HepG2 (cell line): ENCODE results near the gene SVOPL. TPM values are rescaled to one million over a fixed set of nuclear protein-coding genes. Genes with fewer than 3 reads are reported as not detected.

Experiments
- ATAC-seq: fragments of 200-7000 bp; cut with Tn5 transposase; 3 replicates; pipeline ENCODE4 v1.9.1; 2020; ENCODE audit warnings: mild to moderate bottlenecking, moderate library complexity
- BruUV-seq: library from RNA; stranded (reverse); fragments of 400-500 nt; replicated peaks from 2 replicates; lab custom pipeline; 2021; lab: Mats Ljungman, UMichigan
- CTCF ChIA-PET: fragments of 300-600 bp; formaldehyde crosslinking; extraction: SDS; loops from one replicate; lab custom pipeline; 2021; ENCODE audit warnings: low total read pairs, inconsistent platforms, low intra/inter-chr PET ratio; lab: Yijun Ruan, JAX
- POLR2A ChIA-PET: fragments of 350-600 bp; sonication (Branson Sonifier 250); formaldehyde crosslinking; loops from one replicate; lab custom pipeline; 2020; ENCODE audit warnings: antibody characterized with exemption, inconsistent platforms; lab: Yijun Ruan, JAX
- DNase-seq: peaks from one replicate; pipeline ENCODE4 v3.0.0-alpha.2; 2015; ENCODE audit warnings: low spot score
- FAIRE-seq: peaks from 3 replicates; lab custom pipeline; 2011; peaks lifted over from hg19 to GRCh38; lab: Jason Lieb, UNC
- H2AFZ ChIP-seq: one replicate; pipeline ENCODE4 v1.6.1; 2011; ENCODE audit warnings: low read length, inconsistent platforms
- H3K27ac ChIP-seq: fragments of 300-600 bp; 3 replicates; pipeline ENCODE4 v1.8.0; 2011; ENCODE audit warnings: mixed run types, mild to moderate bottlenecking, mixed read lengths, low read length, inconsistent platforms; ENCODE audit not compliant: insufficient read depth; ENCODE audit errors: extremely low read length
- H3K27me3 ChIP-seq, 2 experiments: fragments of 200-600 bp in 1 of 2; 2 replicates in 1 of 2; 3 replicates in 1 of 2; pipeline versions ENCODE4 v1.6.0 to v1.8.0; 2011; ENCODE audit warnings: low read length in 2 of 2, mild to moderate bottlenecking in 2 of 2, moderate library complexity in 2 of 2, inconsistent platforms in 1 of 2; ENCODE audit not compliant: insufficient read depth in 2 of 2, control insufficient read depth in 1 of 2
- H3K36me3 ChIP-seq, 2 experiments: fragments of 200-600 bp in 1 of 2; replicated peaks in 1 of 2; 2 replicates in 1 of 2; 3 replicates in 1 of 2; pipeline versions ENCODE4 v1.5.1 to v1.8.0; 2011; ENCODE audit warnings: low read length in 2 of 2, inconsistent platforms in 1 of 2; ENCODE audit not compliant: insufficient read depth in 2 of 2, control insufficient read depth in 1 of 2
- H3K4me1 ChIP-seq: 2 replicates; pipeline ENCODE4 v1.5.1; 2012; ENCODE audit warnings: low read length, inconsistent platforms; ENCODE audit not compliant: insufficient read depth
- H3K4me2 ChIP-seq: 2 replicates; pipeline ENCODE4 v1.6.0; 2011; ENCODE audit warnings: low read depth, low read length, inconsistent platforms
- H3K4me3 ChIP-seq, 3 experiments: fragments of 200-600 bp in 1 of 3; sonication (generic), shearing (Covaris generic) in 1 of 3; replicated peaks in 1 of 3; 2 replicates each; pipeline ENCODE4 v1.5.1; 2011 to 2016; ENCODE audit warnings: low read length in 3 of 3, inconsistent platforms in 2 of 3, low read depth in 2 of 3, mild to moderate bottlenecking in 2 of 3, control low read depth in 1 of 3, mixed read lengths in 1 of 3; ENCODE audit not compliant: insufficient read depth in 1 of 3
- H3K79me2 ChIP-seq: one replicate; pipeline ENCODE4 v1.6.1; 2011; ENCODE audit warnings: low read length, inconsistent platforms; ENCODE audit not compliant: insufficient read depth
- H3K9ac ChIP-seq: 2 replicates; pipeline ENCODE4 v1.6.0; 2011; ENCODE audit warnings: mild to moderate bottlenecking, low read depth, low read length, inconsistent platforms; ENCODE audit not compliant: insufficient read depth
- H3K9me3 ChIP-seq: 2 replicates; pipeline ENCODE4 v1.5.1; 2012; ENCODE audit warnings: mild to moderate bottlenecking, low read length
- H4K20me1 ChIP-seq: 2 replicates; pipeline ENCODE4 v1.6.0; 2011; ENCODE audit warnings: inconsistent platforms, mild to moderate bottlenecking, low read length, moderate library complexity; ENCODE audit not compliant: insufficient read depth
- CBFB ChIP-seq: sonication (generic); formaldehyde crosslinking; IDR thresholded peaks from 2 replicates; pipeline ENCODE4 v1.4.0; 2020; ENCODE audit warnings: missing genetic modification reagents
- CEBPB ChIP-seq: IDR thresholded peaks from 2 replicates; pipeline ENCODE4 v1.6.1; 2011; ENCODE audit warnings: low read depth, low read length, improper control_type of control experiment, borderline replicate concordance
- MAFK ChIP-seq, 2 experiments: IDR thresholded peaks in 1 of 2; conservative IDR thresholded peaks in 1 of 2; 2 replicates each; pipeline ENCODE4 v1.6.1; 2011; ENCODE audit warnings: improper control_type of control experiment in 2 of 2, low read length in 2 of 2
- WGBS: methylation state at CpG from one replicate; pipeline ENCODE4 v1.1.6; 2017; ENCODE audit warnings: low lambda C conversion rate; 5-methylcytosine and 5-hydroxymethylcytosine counted together
- in situ Hi-C: cut with HindIII; loops from 2 replicates; pipeline ENCODE4 v1.10.0; 2017; ENCODE audit warnings: low pct_unique_long_range_greater_than_20kb; ENCODE audit not compliant: extremely low pct_ligation_motif_present
- intact Hi-C: fragments of 100-400 bp; cut with micrococcal nuclease; formaldehyde crosslinking; loops from one replicate; pipeline ENCODE4 v1.10.0; 2022; ENCODE audit not compliant: unreplicated experiment
- polyA plus RNA-seq, 8 experiments: library from polyadenylated mRNA; depleted of rRNA in 3 of 8; stranded (reverse) in 7 of 8; unstranded in 1 of 8; fragments of >200 nt; fragmentation: Illumina TruSeq in 4 of 8; extraction: Trizol in 4 of 8; gene quantifications; 2 replicates each; pipeline versions ENCODE4 v1.2.1 to v1.2.3, GENCODE V29; 2011 to 2016; ENCODE audit warnings: low read depth in 4 of 8, missing spikeins in 1 of 8, mixed read lengths in 1 of 8; ENCODE audit not compliant: insufficient read depth in 1 of 8
- total RNA-seq, 5 experiments: library from RNA; depleted of rRNA; stranded (reverse); fragments of >200 nt; fragmentation: Illumina TruSeq; extraction: Trizol; gene quantifications; 2 replicates each; pipeline ENCODE4 v1.2.3, GENCODE V29; 2016; ENCODE audit warnings: low read depth in 1 of 5
- TF ChIP-seq, protein P1 (sequence below): sonication (generic); formaldehyde crosslinking; IDR thresholded peaks from 2 replicates; pipeline ENCODE4 v1.9.0; 2021; ENCODE audit warnings: missing genetic modification reagents, borderline replicate concordance
- TF ChIP-seq, protein P2 (sequence below): sonication (generic); formaldehyde crosslinking; conservative IDR thresholded peaks from 2 replicates; pipeline ENCODE4 v1.8.1; 2023; ENCODE audit warnings: missing genetic modification reagents

The SVOPL gene
- total and polyA plus RNA-seq, 2 of the 13 experiments (the other 11 are each of a cell fraction or from before 2014, with no cell fraction given) = not detected

DNA sequence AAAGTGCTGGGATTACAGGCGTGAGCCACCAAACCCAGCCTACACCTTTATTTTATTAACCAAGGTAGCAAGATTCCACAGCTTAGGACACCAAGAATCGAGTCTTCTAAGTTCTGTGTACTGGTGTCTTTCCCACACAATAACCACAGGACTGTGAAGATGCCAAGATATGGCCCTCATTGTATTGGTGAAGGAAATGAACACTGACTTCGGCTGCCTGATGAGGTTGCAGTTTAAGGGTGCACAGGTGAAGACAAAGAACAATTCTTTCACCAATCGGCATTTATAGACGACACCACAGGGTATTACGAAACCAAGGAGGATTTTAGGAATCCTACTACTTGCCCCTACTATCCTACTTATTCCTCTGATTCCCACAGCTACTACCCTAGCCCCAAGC, 47.5 kb upstream of the SVOPL start:
- ATAC-seq (no peak), FAIRE-seq (no peak), DNase-seq (no peak)
- no peaks in the 10 kb centered on the region for H3K9me3 ChIP-seq
- WGBS = 18% methylated on average over 6 of the region's 6 CpGs
- ChIA-PET CTCF (no interaction called here), POLR2A (no interaction called here)
- H3K27ac ChIP-seq = no peak overlapping the region
- peaks cover 52% of the 10 kb centered on the region for H3K4me1 ChIP-seq
- peak overlapping the region; percentile 13; the same call in 1 of the 2 replicates for H3K4me2 ChIP-seq
- no peak overlapping the region for H3K4me3 ChIP-seq
- no TSS peak for BruUV-seq
- intact Hi-C loops = no loop called here
- no peaks in the 10 kb centered on the region for H3K36me3 ChIP-seq
- no peaks in the 10 kb centered on the region for H3K79me2 ChIP-seq
- in situ Hi-C loops = loop anchor here (25.0 kb wide), 2 partner anchors 311 to 736 kb away; partner anchors contain the start of gene CREB3L2
- no peak overlapping the region for H3K9ac ChIP-seq
- no peaks in the 10 kb centered on the region for H4K20me1 ChIP-seq
- no peak overlapping the region for H2AFZ ChIP-seq
- TF ChIP-seq CEBPB = peak; percentile 22; the same call in 1 of the 2 replicates
- TF ChIP-seq, protein P1, sequence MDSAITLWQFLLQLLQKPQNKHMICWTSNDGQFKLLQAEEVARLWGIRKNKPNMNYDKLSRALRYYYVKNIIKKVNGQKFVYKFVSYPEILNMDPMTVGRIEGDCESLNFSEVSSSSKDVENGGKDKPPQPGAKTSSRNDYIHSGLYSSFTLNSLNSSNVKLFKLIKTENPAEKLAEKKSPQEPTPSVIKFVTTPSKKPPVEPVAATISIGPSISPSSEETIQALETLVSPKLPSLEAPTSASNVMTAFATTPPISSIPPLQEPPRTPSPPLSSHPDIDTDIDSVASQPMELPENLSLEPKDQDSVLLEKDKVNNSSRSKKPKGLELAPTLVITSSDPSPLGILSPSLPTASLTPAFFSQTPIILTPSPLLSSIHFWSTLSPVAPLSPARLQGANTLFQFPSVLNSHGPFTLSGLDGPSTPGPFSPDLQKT (CRISPR knock-in tag) = no peak
- TF ChIP-seq, protein P2, sequence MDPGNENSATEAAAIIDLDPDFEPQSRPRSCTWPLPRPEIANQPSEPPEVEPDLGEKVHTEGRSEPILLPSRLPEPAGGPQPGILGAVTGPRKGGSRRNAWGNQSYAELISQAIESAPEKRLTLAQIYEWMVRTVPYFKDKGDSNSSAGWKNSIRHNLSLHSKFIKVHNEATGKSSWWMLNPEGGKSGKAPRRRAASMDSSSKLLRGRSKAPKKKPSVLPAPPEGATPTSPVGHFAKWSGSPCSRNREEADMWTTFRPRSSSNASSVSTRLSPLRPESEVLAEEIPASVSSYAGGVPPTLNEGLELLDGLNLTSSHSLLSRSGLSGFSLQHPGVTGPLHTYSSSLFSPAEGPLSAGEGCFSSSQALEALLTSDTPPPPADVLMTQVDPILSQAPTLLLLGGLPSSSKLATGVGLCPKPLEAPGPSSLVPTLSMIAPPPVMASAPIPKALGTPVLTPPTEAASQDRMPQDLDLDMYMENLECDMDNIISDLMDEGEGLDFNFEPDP (CRISPR knock-in tag) = 0 out of 2 replicates have a peak, but pooled peaks have one; percentile 77
- H3K27me3 ChIP-seq = peaks cover 0 to 16% of the 10 kb centered on the region in 2 experiments; a peak in 2 of 5 replicates

- POLR2A ChIA-PET = no interaction called here
- H3K36me3 ChIP-seq = no peaks in the 10 kb centered on the region
- CTCF ChIA-PET = no interaction called here
- peaks cover 26% of the 10 kb centered on the region for H3K4me1 ChIP-seq
- BruUV-seq = no TSS peak
- ATAC-seq (no peak), DNase-seq (no peak), FAIRE-seq (no peak)
- H2AFZ ChIP-seq = no peak overlapping the region
- H3K79me2 ChIP-seq = no peaks in the 10 kb centered on the region
- no peak overlapping the region for H3K9ac ChIP-seq
- intact Hi-C loops (no loop called here), in situ Hi-C loops (loop anchor here (25.0 kb wide), 2 partner anchors 309 to 734 kb away; partner anchors contain the start of gene CREB3L2)
- H3K4me3 ChIP-seq = no peak overlapping the region
- no peaks in the 10 kb centered on the region for H4K20me1 ChIP-seq
- peaks cover 0 to 16% of the 10 kb centered on the region in 2 experiments; a peak in 2 of 5 replicates for H3K27me3 ChIP-seq
- H3K4me2 ChIP-seq = no peak overlapping the region
- H3K27ac ChIP-seq = no peak overlapping the region
- TF ChIP-seq CBFB (no peak), MAFK (conservative IDR thresholded peaks at IDR 0.05 in 1 of 2, IDR thresholded peaks at IDR 0.05 in 1 of 2; ENCODE audit: low read length in 2 of 2) (peak in 1 of 2 experiments; percentile 4; a peak in 1 of 4 replicates)
- H3K9me3 ChIP-seq = no peaks in the 10 kb centered on the region
- 79% methylated on average over 4 of the region's 4 CpGs for WGBS
Measured at GRCh38 chr7:138746073-138746472, 44.9 kb upstream of the SVOPL start.
